AG09319 (cell line): ENCODE results near the gene GSG1L2.

Source experiments
- DNase-seq: peaks from one replicate; pipeline ENCODE4 v3.0.0-alpha.2; 2010; ENCODE audit warnings: low read depth; ENCODE audit errors: extremely low read depth
- CTCF ChIP-seq: IDR thresholded peaks from 2 replicates; pipeline ENCODE4 v1.5.1; 2011; ENCODE audit warnings: low read depth, mild to moderate bottlenecking, inconsistent platforms, low read length, moderate library complexity

The GSG1L2 gene

GRCh38 chr17:9839433-9839832, 17.6 kb upstream of the GSG1L2 start:
- no peak for TF ChIP-seq CTCF
- DNase-seq: no peak

- no peak for TF ChIP-seq CTCF
- peak; percentile 10 for DNase-seq
These were observed 15.9 kb upstream of the GSG1L2 start for GRCh38 chr17:9837551-9838471.

DNA sequence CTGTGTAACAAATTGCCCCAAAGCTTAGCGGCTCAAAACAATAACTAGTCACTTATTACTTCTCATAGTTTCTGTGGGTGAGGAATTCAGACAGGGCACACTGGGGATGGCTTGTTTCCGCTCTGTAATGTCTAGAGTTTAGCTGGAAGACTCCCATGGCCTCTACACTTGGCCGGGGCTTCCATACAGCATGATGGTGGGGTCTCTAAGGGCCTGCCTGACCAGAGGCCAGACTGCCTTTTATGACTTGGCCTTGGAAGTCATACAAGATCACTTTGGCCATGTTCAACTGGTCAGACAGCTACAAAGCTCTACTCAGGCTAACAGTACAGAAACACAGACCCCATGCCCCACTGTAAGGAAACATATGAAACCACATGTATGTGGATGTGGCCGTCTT, 12.0 kb upstream of the GSG1L2 start:
- no peak for TF ChIP-seq CTCF
- no peak for DNase-seq

- no peak for TF ChIP-seq CTCF
These were observed 8.8 kb upstream of the GSG1L2 start for GRCh38 chr17:9830711-9831110.

DNA sequence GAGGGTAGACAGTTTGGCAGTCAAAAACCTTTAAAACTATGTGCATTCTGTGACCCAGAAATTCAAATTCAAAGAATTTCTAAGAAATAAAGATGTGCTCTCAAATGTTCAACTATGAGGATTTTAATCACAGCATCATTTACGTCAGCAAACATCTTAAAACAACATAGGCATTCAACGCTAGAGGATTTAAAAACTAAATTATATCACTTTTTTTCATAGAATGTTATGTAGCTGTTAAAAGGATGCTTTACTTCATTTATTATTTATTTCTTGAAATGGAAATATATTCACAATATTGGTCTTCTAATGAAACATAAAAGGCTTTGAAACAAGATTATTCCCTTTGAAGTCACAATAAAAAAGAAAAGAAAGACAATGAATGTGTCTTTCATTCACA, 7.5 kb upstream of the GSG1L2 start:
- no peak for TF ChIP-seq CTCF
- DNase-seq: no peak

More at GRCh38 chr17:9830711-9831110, 8.8 kb upstream of the GSG1L2 start:
- DNase-seq: no peak

GRCh38 chr17:9828296-9829295, 6.7 kb upstream of the GSG1L2 start:
- no peak for DNase-seq
- no peak for TF ChIP-seq CTCF
